Activated T-cell treated with anti-CD3 and anti-CD28 coated beads for 24 hours (primary cell): ENCODE data around the gene ELF3.
"Not testable (repeated sequence)": the region's sequence is repeated elsewhere in the genome, so short reads cannot be mapped to it uniquely, and the experiment has no call there.

Experiments
- DNase-seq: peaks from one replicate; pipeline ENCODE4 v3.0.0-alpha.2; 2020; ENCODE audit warnings: low read depth

Gene ELF3

DNA sequence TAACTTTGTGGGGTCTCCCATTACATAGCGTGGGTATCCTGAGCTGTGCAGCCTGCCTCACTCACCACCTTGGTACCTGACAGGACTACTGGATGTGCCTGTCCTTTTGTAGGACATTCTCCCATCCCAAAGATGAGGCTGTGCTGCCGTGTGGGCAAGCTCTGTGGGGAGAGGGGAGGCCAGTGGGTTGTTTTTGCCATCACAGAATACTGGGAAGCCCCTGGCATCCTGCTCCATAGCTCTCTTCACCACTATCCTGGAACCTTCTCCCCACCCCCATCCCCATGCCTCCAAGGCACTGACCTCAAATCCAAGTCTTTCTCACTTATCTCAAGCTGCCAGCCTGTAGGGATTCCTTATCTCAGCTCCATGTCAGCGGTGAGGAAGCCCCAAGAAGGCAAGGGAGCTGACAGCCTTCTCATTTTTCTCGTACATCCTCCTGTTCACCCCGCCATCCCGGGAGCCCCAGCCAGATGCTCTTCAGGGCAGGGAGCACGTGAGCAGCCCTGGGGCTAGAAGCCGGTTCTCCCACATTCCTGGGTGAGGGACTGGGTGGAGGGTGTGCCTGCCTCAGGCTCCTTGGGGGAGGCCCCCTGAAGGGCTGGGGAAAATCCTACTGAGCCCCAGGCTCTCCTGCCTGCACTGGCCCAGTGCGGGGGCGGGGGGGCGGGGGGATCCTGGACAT, 2.4 kb upstream of the ELF3 start:
- no peak for DNase-seq

DNA sequence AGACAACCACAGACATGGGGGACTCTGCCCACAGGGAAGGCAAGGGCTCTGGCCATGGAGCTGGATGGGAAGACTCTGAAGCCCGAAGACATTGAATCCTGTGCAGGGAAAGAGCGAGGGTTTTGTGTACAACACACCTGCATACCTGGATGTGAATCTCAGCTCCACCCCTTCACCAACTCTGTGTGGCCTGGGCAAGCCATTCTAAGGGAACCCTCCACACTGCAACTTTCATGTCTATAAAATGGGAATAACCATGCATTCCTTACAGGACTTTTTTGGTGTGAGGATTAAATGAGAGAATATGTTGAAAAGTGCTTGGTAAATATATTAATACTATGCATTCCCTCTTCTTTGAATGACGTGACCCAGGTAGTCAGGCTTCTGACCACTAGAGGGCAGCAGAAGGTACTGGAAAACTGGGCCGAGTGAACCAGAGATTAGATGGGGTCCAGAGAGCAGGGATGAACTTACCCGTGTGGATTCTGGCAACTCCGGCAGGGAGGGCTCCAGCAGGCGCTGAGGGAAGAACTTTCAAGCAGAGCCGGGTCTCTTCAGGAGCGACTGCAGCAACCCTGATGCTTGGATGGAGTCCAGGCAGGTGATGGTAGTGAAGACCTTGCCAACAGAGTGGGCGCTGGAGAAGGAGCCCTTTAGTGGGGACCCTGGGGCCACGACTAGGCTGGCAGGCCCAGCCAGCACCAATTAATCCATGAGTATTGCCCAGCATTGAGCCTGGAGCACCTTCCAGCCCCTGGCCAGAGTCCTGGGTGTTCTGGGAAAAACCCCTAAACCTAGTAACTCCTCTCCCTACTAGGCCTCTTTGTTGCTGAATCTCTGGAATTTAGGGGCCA, 834 bp upstream of the ELF3 start:
- peak; percentile 54 for DNase-seq

DNA sequence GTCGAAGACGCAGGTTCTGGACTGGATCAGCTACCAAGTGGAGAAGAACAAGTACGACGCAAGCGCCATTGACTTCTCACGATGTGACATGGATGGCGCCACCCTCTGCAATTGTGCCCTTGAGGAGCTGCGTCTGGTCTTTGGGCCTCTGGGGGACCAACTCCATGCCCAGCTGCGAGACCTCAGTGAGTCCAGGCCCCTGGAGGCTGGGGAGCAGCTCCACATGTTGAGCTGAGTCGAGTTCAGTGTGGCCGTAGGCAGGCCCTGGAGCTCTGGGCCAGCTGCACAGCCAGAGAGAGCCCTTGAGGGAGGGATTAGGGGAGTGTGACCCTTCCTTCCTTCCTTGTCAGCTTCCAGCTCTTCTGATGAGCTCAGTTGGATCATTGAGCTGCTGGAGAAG, 1.6 kb downstream of the ELF3 start:
- no peak for DNase-seq

DNA sequence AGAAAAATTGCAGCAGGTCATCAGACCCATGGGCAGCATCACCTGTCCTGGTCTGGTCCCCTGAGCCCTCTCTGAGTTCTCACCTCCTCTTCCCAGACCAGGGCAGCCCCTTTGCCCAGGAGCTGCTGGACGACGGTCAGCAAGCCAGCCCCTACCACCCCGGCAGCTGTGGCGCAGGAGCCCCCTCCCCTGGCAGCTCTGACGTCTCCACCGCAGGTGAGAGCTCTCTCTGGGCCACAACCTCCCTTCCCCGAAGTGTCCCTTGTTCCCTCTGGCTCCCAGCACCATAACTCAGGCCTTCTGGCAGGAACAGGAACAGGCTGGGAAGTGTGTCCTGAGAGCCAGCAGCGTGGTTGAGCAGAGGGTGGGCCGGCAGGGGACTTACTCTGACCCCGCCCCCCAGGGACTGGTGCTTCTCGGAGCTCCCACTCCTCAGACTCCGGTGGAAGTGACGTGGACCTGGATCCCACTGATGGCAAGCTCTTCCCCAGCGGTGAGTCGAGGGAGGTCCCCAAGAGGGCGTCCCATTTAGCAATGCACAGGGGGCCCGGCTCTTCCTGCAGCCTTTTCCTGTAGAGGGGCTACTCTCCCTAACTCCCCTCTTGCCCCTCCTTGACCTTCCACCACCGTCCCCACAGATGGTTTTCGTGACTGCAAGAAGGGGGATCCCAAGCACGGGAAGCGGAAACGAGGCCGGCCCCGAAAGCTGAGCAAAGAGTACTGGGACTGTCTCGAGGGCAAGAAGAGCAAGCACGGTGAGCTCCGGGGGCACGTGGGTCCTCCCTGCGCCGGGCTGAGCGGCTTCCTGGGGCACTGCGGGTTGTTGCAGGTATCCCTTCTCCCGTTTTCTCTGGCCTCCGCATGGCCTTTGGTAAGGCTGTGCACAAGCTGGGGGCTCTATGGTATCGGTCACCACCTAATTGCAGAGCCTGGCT, 2.4 kb downstream of the ELF3 start:
- no peak for DNase-seq

DNA sequence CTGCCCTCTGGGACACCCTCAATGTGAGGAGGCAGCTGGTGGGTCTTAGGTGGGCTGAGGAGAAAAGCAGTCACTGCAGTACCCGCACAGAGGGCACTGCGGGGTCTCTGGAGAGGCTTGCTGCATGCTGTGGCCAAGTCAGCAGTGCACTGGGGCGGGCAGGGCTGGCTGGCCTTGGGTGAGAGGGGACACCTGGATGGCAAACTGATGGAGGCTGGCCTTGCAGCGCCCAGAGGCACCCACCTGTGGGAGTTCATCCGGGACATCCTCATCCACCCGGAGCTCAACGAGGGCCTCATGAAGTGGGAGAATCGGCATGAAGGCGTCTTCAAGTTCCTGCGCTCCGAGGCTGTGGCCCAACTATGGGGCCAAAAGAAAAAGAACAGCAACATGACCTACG, 3.2 kb downstream of the ELF3 start:
- no peak for DNase-seq

DNA sequence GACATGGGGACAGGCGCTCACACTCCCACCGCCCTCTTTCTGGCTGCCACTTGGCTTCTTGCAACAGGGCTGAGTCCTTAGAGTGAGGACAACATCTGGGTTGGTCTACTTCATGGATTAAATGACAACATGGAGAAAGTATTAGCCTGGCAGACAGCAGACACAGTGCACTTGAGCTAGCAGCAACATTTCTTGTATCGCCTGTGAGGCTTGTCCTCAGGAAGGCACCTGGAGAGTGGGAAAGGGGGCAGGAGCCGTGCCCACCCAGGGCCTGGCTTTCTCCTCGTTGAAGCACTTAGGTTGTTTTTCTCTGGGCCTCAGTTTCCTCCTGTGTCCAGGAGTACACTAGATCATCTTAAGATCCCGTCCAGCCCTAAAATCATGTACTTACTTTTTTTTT, 3.7 kb downstream of the ELF3 start:
- DNase-seq: no peak

DNA sequence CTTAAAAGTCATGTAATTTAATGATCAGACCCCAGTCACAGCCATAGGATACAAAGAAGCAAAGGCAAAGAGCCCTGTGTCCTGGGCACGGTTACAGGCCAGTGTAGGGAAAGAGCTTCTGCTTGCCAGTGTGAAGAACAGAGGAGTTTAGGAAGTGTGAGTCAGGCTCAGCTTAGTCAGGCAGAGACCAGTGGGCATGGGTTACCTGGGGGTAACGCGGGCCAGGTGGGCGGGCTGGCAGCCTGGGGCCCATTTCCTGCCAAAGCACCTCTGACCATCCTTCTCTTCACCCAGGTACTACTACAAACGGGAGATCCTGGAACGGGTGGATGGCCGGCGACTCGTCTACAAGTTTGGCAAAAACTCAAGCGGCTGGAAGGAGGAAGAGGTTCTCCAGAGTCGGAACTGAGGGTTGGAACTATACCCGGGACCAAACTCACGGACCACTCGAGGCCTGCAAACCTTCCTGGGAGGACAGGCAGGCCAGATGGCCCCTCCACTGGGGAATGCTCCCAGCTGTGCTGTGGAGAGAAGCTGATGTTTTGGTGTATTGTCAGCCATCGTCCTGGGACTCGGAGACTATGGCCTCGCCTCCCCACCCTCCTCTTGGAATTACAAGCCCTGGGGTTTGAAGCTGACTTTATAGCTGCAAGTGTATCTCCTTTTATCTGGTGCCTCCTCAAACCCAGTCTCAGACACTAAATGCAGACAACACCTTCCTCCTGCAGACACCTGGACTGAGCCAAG, 4.7 kb downstream of the ELF3 start:
- no peak for DNase-seq

DNA sequence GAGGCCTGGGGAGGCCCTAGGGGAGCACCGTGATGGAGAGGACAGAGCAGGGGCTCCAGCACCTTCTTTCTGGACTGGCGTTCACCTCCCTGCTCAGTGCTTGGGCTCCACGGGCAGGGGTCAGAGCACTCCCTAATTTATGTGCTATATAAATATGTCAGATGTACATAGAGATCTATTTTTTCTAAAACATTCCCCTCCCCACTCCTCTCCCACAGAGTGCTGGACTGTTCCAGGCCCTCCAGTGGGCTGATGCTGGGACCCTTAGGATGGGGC, 5.2 kb downstream of the ELF3 start:
- DNase-seq: no peak

DNA sequence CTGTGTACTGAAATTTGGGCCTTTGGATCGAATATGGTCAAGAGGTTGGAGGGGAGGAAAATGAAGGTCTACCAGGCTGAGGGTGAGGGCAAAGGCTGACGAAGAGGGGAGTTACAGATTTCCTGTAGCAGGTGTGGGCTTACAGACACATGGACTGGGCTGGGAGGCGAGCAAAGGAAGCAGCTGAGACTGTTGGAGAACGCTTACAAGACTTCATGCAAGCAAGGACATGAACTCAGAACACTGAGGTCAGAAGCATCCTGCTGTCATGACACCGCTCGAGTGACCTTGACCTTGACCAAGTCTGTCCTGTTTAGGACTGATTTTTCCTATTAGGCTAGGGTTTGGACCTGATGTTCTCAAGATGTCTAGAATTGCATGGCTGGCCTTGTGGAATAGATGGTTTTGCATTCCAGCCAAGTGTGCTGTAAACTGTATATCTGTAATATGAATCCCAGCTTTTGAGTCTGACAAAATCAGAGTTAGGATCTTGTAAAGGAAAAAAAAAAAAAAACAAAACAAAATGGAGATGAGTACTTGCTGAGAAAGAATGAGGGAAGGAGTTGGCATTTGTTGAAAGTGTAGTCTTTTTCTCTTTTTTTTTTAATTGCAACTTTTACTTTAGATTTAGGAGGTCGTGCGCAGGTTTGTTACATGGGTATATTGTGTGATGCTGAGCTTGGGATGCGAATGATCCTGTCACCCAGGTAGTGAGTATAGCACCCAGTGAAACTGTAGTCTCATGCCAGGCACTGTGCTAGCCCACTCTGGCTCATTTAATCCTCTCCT, 5.8 kb downstream of the ELF3 start:
- DNase-seq: no peak

DNA sequence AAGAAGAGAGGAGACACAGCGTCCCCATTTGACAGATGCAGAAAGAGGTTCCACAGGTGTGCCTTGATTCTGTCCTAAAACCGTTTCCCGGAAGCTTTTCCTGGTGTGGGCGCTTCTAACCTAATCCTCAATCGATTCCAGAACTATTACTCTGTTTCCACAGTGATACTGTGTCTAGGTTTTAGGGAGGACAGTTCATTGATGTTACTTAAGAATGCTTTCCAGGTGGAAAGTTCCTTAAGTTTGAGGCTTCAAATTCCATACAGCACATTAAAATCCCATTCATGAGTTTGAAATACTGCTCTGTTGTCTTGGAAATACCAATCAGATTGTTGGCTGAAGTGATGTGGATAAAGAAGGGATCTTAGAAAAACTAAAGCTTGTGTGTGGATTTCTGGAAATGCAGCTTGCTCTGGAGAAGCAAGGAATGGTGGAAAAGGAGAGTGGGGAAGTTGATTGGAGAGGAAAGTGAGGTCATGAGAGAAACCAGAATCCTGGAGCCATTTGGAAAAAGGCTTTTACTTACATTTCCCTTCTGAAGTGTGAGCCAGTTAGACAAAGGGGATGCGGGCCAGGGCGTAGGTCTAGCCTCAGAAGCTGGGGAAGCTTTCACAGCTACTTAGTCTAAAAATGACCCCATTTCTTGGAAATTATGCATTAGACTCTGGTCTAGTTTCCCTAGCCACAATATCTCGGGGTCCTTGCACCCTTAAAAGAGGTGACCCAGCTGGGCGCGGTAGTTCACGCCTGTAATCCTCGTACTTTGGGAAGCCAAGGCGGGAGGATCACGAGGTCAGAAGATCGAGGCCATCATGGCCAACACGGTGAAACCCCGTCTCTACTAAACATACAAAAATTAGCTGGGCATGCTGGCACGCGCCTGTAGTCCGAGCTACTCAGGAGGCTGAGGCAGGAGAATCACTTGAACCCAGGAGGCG, 6.7 kb downstream of the ELF3 start:
- no peak for DNase-seq

DNA sequence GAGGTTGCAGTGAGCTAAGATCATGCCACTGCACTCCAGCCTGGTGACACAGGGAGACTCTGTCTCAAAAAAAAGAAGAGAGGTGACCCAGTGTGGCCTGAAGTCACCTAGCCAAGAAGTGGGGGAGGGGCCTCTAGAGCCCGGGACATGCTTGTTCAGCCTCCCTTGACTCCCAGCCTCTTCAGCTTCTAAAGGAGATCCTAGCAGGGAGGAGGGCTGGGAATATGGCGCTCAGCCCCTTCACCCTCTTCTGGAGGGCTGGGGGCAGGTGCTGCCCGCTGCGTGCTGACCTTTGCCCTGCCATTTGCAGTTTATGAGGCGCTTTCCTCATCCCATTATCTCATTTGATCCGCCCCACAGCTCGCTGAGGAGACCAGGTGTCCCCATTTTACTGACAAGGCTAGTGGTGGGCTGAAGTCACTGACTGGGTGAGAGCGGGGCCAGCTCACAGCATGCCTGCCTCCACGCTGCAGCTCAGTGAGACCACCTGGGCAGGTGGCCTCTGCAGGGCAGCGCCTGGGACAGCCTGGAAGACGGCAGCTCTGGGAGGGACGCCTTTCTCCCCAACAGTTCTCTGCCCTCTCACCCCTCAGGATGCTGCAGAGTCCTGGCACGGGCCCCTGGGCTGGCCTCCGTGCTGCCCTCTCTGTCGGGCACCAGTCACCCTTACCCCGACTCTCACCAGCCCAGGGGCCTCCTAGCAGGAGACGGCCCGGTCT, 7.5 kb downstream of the ELF3 start:
- DNase-seq: no peak

DNA sequence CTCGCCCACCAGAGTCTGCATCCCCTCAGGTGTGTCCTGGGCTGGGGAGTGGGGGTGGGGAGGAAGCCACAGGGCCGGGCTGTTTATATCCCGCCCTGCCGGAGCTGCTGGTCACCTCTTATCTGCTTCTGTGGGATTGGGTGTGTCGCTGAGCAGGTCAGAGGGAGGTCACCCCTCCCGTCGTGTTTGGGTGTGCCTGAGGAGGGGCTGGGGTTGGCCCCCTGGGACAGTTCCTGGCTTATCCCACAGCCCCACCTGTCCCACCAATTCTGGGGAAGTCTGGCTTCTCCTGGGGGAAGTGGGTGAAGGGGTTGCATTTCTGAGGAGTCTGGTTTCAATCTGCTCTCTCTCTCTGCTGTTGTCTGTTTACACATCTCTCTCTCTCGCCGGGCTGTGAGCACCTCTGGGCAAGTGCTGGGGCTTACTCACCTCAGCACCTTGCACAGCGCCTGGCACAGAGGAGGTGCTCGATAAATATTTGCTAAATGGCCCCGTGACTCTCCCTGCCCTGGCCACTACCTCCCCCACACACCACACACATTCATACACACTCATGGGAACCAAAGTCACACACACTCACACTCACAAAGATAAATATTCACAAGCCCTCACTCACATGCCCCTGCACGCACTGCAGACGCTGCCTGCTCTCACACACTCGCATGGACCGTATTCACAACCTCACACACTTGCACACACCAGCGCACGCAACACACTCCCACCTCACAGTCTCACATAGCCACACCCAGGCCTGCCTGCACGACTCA, 8.3 kb downstream of the ELF3 start:
- DNase-seq: no peak

DNA sequence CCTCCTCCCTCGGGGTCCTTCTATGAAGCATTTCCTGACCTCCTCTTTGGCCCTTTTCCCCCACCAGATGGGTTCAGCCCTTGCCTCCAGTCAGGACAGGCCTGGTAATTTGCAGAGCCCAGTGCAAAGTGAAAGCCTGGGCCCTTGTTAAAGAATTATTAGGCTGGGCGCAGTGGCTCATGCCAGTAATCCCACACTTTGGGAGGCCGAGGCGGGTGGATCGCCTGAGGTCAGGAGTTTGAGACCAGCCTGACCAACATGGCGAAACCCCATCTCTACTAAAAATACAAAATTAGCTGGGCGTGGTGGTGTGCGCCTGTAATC, 8.8 kb downstream of the ELF3 start:
- DNase-seq: not testable (repeated sequence)

DNA sequence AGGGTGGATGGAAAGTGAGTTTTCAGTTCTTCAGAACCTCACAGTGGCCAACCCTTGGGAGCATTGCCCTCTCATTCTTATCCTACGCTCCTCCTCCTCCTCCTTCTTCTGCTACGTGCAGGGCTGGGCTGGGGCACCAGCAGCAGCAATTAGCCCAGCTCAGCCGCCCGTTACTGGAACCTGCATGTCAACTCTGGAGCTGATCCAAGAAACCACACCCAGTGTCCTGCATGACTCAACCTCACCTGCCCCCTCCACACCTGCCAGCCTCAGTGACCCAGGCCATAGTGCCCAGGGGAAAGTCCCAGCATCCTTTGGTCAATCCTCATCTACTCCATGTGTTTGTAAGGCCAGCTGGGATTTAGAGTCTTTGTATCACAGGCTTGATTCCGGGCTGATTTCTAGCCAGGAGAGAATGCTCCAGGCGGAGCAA, 12.6 kb downstream of the ELF3 start:
- DNase-seq: no peak

DNA sequence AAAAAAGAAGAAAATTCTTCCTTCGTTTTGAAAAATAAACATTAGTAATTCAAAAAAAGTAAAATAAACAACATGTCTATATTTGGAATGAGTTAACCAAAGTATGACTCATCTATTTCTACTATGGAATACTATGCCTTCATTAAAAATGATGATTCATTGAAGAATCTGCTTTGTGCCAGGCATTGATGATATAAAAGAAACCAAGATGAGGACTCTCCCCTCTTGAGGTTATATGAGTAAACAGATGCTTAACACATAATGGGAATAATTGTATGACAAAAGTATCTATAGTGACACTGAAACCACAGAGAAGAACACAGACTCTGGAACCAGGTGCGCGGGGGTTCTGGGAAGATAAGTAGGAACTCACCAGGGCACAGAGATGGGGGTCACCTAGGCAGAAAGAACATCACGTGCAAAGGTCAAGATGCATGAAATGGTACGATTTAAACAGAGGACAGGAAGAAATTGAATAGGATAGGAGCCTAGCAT, 18.8 kb downstream of the ELF3 start:
- no peak for DNase-seq

DNA sequence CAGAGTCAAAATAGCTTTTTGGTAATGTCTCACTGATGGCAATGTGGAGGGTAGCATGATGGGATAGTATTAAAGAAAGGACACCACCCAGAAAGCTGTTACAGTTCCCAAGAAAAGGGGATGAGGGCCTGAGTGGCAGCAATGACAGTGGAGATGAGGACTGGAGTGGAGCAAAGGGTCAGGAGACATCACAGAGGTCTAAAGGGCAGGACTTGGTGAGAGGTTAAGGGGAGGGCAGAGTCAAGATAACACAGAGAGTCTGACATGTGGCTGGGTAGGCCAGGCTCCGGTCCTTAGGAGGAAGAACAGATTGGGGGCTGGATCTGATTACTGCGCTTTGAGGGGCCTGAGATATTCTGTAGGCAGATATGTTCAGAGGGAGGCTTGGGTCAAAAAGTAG, 19.3 kb downstream of the ELF3 start:
- no peak for DNase-seq

DNA sequence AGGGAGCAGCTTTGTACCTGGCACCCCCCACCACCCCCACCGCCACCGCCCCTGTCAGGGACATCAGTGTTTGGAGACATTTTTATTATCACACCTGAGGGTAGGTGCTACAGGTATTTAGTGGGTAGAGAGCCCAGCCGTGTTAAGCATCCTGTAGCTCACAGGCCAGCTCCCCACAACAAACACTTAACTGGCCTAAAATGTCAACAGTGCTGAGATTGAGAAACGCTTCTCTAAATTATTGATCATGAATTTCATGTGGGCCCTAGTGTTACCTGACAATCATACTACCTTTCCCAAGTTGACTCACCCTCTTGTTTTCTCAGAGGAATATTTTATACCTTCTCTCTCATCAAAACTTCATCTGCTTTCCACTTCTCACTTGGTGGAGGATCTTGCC, 21.4 kb downstream of the ELF3 start:
- DNase-seq: no peak

DNA sequence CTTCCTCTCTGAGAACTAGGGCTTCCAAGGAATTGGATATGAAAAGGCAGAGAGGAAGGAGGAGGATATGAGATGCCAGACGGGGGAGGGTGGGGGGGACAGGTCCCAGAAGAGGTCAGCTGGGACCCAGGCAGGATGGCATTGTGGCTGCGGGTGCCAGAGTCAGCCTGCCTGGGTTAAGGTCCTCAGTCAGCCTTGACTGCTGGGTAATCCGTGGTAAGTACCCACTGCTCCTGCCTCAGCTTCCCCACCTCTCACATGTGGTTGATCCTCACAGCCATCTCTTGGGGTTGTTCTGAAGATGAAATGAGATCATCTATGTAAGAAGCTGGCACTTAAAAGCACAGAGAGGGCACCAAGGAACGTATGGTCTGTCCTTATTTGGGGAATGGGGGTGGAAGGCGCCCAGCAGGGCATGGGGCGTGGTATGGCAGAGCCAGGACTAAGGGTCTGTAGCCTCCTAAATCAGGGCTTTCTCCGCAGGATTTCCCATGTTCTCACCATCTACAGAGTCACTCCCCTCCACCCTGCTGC, 23.8 kb downstream of the ELF3 start:
- DNase-seq: no peak
